Measurements from ENCODE around the gene MUC15. TPM values are rescaled to one million over a fixed set of nuclear protein-coding genes. Genes with fewer than 3 reads are reported as not detected.

MUC15 gene
- total and polyA plus RNA-seq, 2 donors (not counting 1 experiment from before 2014, with no cell fraction given), result not detected

DNA sequence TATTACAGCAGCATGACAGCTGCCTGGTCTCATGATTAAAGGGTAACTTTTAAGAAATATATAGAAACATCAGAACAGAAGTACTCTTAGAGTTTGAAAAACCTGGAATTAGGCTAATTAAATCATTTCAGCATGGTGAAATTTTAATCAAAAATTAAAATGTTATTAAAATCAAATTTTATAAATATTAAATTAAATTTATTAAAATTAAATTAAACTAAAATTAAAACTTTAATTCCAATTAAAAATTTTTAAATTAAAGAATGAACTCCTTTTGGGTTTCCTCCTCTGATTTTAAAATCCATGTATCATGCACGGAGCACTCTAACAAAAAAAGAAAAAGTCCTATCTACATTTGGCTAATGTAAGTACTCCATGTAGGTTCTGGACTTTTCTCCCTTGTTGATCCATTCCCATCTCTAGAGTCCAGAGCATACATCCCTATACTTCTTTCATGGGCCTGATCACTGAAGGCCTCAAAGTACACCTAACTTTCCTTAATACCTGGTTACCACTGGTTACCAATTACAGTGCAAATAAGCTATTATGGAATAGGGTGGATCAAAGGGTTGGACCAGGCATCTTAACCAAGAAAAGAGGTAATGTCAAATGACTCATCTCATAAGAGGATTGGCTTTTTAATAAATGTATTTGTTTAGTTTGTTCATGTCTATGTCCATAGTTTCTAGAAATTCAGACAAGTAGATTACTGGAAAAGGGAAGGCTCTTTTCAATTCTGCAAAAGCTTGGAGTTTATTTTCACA is 48.4 kb upstream of the MUC15 start:
- 100% methylated on average over 1 of the region's 1 CpG for WGBS (ENCODE audit: insufficient coverage)
- intact Hi-C loops (cut with micrococcal nuclease), result no loop called here
- H3K4me2 ChIP-seq (replicated peaks; ENCODE audit: low read depth, low read length, poor library complexity, severe bottlenecking), result no peak overlapping the region
- ATAC-seq (ENCODE audit: low read depth) (no peak), DNase-seq (no peak)
- Mint-ChIP-seq H3K4me1 (no peaks in the 10 kb centered on the region), H3K27ac (no peak overlapping the region), H3K4me3 (no peak overlapping the region), H3K27me3 (no peaks in the 10 kb centered on the region), H3K9me3 (ENCODE audit: insufficient read depth) (no peaks in the 10 kb centered on the region)
- no peaks in the 10 kb centered on the region for H3K36me3 ChIP-seq (replicated peaks in 1 of 2; ENCODE audit: control extremely low read depth in 1 of 2, control insufficient read depth in 1 of 2, extremely low read depth in 1 of 2, insufficient read depth in 2 of 2, low read length in 1 of 2)
- H3K27me3 ChIP-seq (replicated peaks in 1 of 4; ENCODE audit: control extremely low read depth in 1 of 4, control insufficient read depth in 3 of 4, insufficient read depth in 4 of 4, low read length in 3 of 4), result no peaks in the 10 kb centered on the region
- H2AFZ ChIP-seq (ENCODE audit: insufficient read depth, low read depth, low read length, poor library complexity, severe bottlenecking), result no peak overlapping the region
- H3K4me1 ChIP-seq (ENCODE audit: control insufficient read depth in 2 of 2, insufficient read depth in 2 of 2, low read length in 2 of 2), result no peaks in the 10 kb centered on the region
- no peaks in the 10 kb centered on the region for H4K20me1 ChIP-seq (ENCODE audit: control insufficient read depth, insufficient read depth, low read length, poor library complexity, severe bottlenecking)
- H3K9ac ChIP-seq (ENCODE audit: low read length), result no peak overlapping the region
- TF ChIP-seq, protein P1, sequence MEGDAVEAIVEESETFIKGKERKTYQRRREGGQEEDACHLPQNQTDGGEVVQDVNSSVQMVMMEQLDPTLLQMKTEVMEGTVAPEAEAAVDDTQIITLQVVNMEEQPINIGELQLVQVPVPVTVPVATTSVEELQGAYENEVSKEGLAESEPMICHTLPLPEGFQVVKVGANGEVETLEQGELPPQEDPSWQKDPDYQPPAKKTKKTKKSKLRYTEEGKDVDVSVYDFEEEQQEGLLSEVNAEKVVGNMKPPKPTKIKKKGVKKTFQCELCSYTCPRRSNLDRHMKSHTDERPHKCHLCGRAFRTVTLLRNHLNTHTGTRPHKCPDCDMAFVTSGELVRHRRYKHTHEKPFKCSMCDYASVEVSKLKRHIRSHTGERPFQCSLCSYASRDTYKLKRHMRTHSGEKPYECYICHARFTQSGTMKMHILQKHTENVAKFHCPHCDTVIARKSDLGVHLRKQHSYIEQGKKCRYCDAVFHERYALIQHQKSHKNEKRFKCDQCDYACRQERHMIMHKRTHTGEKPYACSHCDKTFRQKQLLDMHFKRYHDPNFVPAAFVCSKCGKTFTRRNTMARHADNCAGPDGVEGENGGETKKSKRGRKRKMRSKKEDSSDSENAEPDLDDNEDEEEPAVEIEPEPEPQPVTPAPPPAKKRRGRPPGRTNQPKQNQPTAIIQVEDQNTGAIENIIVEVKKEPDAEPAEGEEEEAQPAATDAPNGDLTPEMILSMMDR (IDR thresholded peaks at IDR 0.05), result no peak
- TF ChIP-seq EZH2 (IDR thresholded peaks at IDR 0.05; ENCODE audit: borderline replicate concordance, insufficient read depth, low read depth, low read length, poor library complexity, severe bottlenecking), result no peak
- H3K79me2 ChIP-seq (ENCODE audit: control insufficient read depth, insufficient read depth, low read length), result no peaks in the 10 kb centered on the region
- H3K4me3 ChIP-seq (ENCODE audit: control extremely low read depth in 1 of 5, extremely low read depth in 1 of 5, insufficient read depth in 1 of 5, low read depth in 2 of 5, low read length in 4 of 5), result no peak overlapping the region
- H3K9me3 ChIP-seq (ENCODE audit: control extremely low read depth in 1 of 3, control insufficient read depth in 2 of 3, insufficient read depth in 1 of 3, low read length in 2 of 3), result no peaks in the 10 kb centered on the region
- no peak overlapping the region for H3K27ac ChIP-seq (ENCODE audit: low read length in 2 of 2)
- ChIA-PET CTCF (no interaction called here), POLR2A (no interaction called here)

DNA sequence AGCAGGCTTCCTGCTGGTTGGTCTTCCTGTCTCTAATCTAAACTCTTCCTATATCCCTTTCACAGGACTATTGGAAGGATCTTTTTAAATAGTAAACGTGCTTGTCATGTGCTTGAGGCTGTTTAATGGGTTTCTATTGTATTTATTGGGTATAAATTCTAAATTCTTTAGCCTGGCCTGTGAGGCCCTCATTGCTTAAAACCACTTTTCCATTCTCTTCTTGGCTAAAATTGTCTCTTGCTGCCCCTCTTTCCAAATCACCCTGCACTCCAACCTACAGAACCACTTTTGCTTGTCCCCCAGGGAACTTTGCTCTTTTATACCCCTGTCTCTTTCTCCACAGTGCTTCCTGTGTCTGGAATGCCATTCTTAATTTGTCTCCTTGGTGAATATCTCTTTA is 46.4 kb upstream of the MUC15 start:
- H3K27ac Mint-ChIP-seq, result no peak overlapping the region
- H3K4me1 ChIP-seq (ENCODE audit: control insufficient read depth in 2 of 2, insufficient read depth in 2 of 2, low read length in 2 of 2), result no peaks in the 10 kb centered on the region
- H3K27me3 ChIP-seq (replicated peaks in 1 of 4; ENCODE audit: control extremely low read depth in 1 of 4, control insufficient read depth in 3 of 4, insufficient read depth in 4 of 4, low read length in 3 of 4), result no peaks in the 10 kb centered on the region
- peaks cover 3% of the 10 kb centered on the region for H3K9me3 Mint-ChIP-seq (ENCODE audit: insufficient read depth)
- no CpG with 5 or more reads among the region's 1 CpG for WGBS (ENCODE audit: insufficient coverage)
- H3K79me2 ChIP-seq (ENCODE audit: control insufficient read depth, insufficient read depth, low read length), result no peaks in the 10 kb centered on the region
- no peak overlapping the region for H3K4me3 ChIP-seq (ENCODE audit: control extremely low read depth in 1 of 5, extremely low read depth in 1 of 5, insufficient read depth in 1 of 5, low read depth in 2 of 5, low read length in 4 of 5)
- no peak for DNase-seq
- intact Hi-C loops (cut with micrococcal nuclease), result no loop called here
- no peaks in the 10 kb centered on the region for H3K36me3 ChIP-seq (replicated peaks in 1 of 2; ENCODE audit: control extremely low read depth in 1 of 2, control insufficient read depth in 1 of 2, extremely low read depth in 1 of 2, insufficient read depth in 2 of 2, low read length in 1 of 2)
- no peaks in the 10 kb centered on the region for H4K20me1 ChIP-seq (ENCODE audit: control insufficient read depth, insufficient read depth, low read length, poor library complexity, severe bottlenecking)
- H3K4me3 Mint-ChIP-seq, result no peak overlapping the region
- H3K9me3 ChIP-seq (ENCODE audit: control extremely low read depth in 1 of 3, control insufficient read depth in 2 of 3, insufficient read depth in 1 of 3, low read length in 2 of 3), result peaks cover 0 to 5% (median 0%) of the 10 kb centered on the region in 3 donors
- ChIA-PET POLR2A (no interaction called here), CTCF (no interaction called here)
- TF ChIP-seq, protein P1 (IDR thresholded peaks at IDR 0.05), result no peak
- no peak for TF ChIP-seq EZH2 (IDR thresholded peaks at IDR 0.05; ENCODE audit: borderline replicate concordance, insufficient read depth, low read depth, low read length, poor library complexity, severe bottlenecking)
- H3K27ac ChIP-seq (ENCODE audit: low read length in 2 of 2), result no peak overlapping the region
- no peak for ATAC-seq (ENCODE audit: low read depth)
- no peak overlapping the region for H3K9ac ChIP-seq (ENCODE audit: low read length)
- H3K4me1 Mint-ChIP-seq, result no peaks in the 10 kb centered on the region
- no peaks in the 10 kb centered on the region for H3K27me3 Mint-ChIP-seq
- no peak overlapping the region for H3K4me2 ChIP-seq (replicated peaks; ENCODE audit: low read depth, low read length, poor library complexity, severe bottlenecking)
- H2AFZ ChIP-seq (ENCODE audit: insufficient read depth, low read depth, low read length, poor library complexity, severe bottlenecking), result no peak overlapping the region

Data from B cell (primary cell).